ENCODE data around the gene MEOX1.

DNA sequence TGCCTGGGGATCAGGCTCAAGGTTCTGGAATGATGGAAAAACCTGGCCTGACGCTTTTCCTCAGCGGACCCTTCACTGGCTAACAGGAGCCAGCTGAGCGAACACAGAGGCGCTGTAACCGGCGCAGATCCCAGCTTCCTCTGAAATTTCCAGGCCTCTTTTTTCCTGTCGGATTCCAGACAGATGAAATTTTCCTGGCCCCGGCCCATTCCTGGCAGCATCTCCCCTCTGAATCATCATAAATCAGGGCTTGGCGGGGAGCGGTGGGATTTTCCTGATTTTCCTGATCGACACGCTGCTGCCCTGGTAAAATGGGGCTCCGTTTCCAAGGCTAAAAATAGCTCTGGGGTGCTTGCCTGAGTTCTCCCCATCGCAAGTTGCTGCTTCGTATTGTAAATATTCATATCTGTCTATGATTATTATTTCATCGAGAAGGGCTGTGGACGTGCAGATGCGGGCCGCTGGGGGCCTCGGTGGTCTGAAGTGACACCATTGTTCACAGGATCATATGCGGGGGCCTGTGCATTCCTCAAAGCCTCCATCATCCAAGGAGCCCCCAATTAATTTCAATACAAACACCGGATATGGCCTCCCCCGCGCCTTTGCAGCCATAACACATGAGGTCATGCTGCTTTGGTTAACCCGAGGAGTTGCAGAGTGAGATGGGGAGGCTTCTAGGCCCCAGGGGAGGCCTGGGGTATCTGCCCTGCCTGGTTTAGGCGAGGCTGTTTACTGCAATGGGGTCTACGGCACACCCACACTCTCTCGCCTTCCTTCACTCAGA is 69.8 kb downstream of the MEOX1 start:
- TF ChIP-seq CTCF (IDR thresholded peaks at IDR 0.05) = no peak
- TF ChIP-seq POLR2A (IDR thresholded peaks at IDR 0.05; ENCODE audit: low read depth) = no peak
- peak; percentile 44 to 66 for TF ChIP-seq POLR2AphosphoS5 (IDR thresholded peaks at IDR 0.05)
